ENCODE data around the gene HS3ST3B1.

The HS3ST3B1 gene

DNA sequence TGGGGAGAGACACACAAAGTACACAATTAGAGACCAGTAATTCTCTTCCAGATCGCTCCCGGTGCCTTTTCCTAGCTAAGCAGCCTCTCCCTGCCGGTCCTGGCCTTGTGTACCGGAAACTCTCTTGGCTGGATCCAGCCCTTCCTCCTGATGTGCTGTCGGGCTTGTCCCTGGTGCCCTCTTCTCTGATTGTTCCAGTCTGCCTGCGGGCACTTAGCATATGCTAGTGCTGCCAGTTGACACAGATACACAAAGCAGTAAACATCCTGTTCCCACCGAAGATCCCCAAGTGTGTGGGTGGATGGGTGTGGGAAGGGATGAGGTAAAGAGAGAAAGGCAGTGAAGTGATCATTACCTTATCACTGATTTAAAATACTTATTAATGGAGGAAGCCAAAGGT is 9.7 kb downstream of the HS3ST3B1 start:
- no peak overlapping the region for H2BK12ac ChIP-seq (ENCODE audit: low read length)
- H3K18ac ChIP-seq (ENCODE audit: low read length) = no peak overlapping the region
- no peak overlapping the region for H3K14ac ChIP-seq (ENCODE audit: low read length)
- H2BK120ac ChIP-seq (ENCODE audit: insufficient read depth, low read length, poor library complexity) = no peak overlapping the region
- DNase-seq = no peak
- H3K27ac ChIP-seq (ENCODE audit: low read depth, low read length) = no peak overlapping the region
- H3K4me3 ChIP-seq (ENCODE audit: low read depth, low read length) = no peak overlapping the region
- H3K79me1 ChIP-seq (ENCODE audit: low read length) = peaks cover 6% of the 10 kb centered on the region
- no peak overlapping the region for H4K12ac ChIP-seq (ENCODE audit: low read depth, low read length)
- H2AFZ ChIP-seq (ENCODE audit: insufficient read depth, low read length, poor library complexity) = no peak overlapping the region
- H3K4me2 ChIP-seq (ENCODE audit: low read length) = peak overlapping the region; percentile 86
- H4K91ac ChIP-seq (ENCODE audit: low read depth, low read length) = no peak overlapping the region
- peaks cover 5% of the 10 kb centered on the region for H3K79me2 ChIP-seq (ENCODE audit: control insufficient read depth, insufficient read depth, low read length, poor library complexity)
- H2AK5ac ChIP-seq (ENCODE audit: low read length) = no peak overlapping the region
- WGBS (ENCODE audit: extremely low coverage, insufficient coverage, insufficient read length) = no CpG with 5 or more reads among the region's 7 CpGs
- peaks cover 6 to 14% of the 10 kb centered on the region in 2 experiments for H3K4me1 ChIP-seq (ENCODE audit: control insufficient read depth in 1 of 2, insufficient read depth in 2 of 2, low read length in 2 of 2)
- peaks cover 0 to 3% of the 10 kb centered on the region in 2 experiments for H3K36me3 ChIP-seq (ENCODE audit: control insufficient read depth in 1 of 2, insufficient read depth in 2 of 2, low read length in 2 of 2)
- no peak overlapping the region for H3K4ac ChIP-seq (ENCODE audit: low read depth, low read length)
- no peaks in the 10 kb centered on the region for H3K9me3 ChIP-seq (ENCODE audit: insufficient read depth, low read depth, low read length)
- no peaks in the 10 kb centered on the region for H3K27me3 ChIP-seq (ENCODE audit: insufficient read depth, low read length)
- H3K23ac ChIP-seq (ENCODE audit: low read length) = no peak overlapping the region
- H2BK5ac ChIP-seq (ENCODE audit: low read depth, low read length, poor library complexity) = no peak overlapping the region
- H3K9ac ChIP-seq (ENCODE audit: low read length) = no peak overlapping the region
- H4K8ac ChIP-seq (ENCODE audit: low read depth, low read length) = no peak overlapping the region

- no CpG with 5 or more reads among the region's 10 CpGs for WGBS (ENCODE audit: extremely low coverage, insufficient coverage, insufficient read length)
- peaks cover 6% of the 10 kb centered on the region for H3K79me1 ChIP-seq (ENCODE audit: low read length)
- no peak overlapping the region for H4K12ac ChIP-seq (ENCODE audit: low read depth, low read length)
- H3K4ac ChIP-seq (ENCODE audit: low read depth, low read length) = no peak overlapping the region
- H3K9ac ChIP-seq (ENCODE audit: low read length) = no peak overlapping the region
- H2AFZ ChIP-seq (ENCODE audit: insufficient read depth, low read length, poor library complexity) = no peak overlapping the region
- H2BK5ac ChIP-seq (ENCODE audit: low read depth, low read length, poor library complexity) = no peak overlapping the region
- no peak for DNase-seq
- H3K4me1 ChIP-seq (ENCODE audit: control insufficient read depth in 1 of 2, insufficient read depth in 2 of 2, low read length in 2 of 2) = peaks cover 6 to 14% of the 10 kb centered on the region in 2 experiments
- H3K4me2 ChIP-seq (ENCODE audit: low read length) = no peak overlapping the region
- H3K18ac ChIP-seq (ENCODE audit: low read length) = no peak overlapping the region
- H3K9me3 ChIP-seq (ENCODE audit: insufficient read depth, low read depth, low read length) = no peaks in the 10 kb centered on the region
- H4K91ac ChIP-seq (ENCODE audit: low read depth, low read length) = no peak overlapping the region
- H2BK120ac ChIP-seq (ENCODE audit: insufficient read depth, low read length, poor library complexity) = no peak overlapping the region
- H3K27ac ChIP-seq (ENCODE audit: low read depth, low read length) = no peak overlapping the region
- H2BK12ac ChIP-seq (ENCODE audit: low read length) = no peak overlapping the region
- H3K79me2 ChIP-seq (ENCODE audit: control insufficient read depth, insufficient read depth, low read length, poor library complexity) = peaks cover 5% of the 10 kb centered on the region
- no peaks in the 10 kb centered on the region for H3K27me3 ChIP-seq (ENCODE audit: insufficient read depth, low read length)
- H3K36me3 ChIP-seq (ENCODE audit: control insufficient read depth in 1 of 2, insufficient read depth in 2 of 2, low read length in 2 of 2) = peaks cover 0 to 3% of the 10 kb centered on the region in 2 experiments
- H2AK5ac ChIP-seq (ENCODE audit: low read length) = no peak overlapping the region
- H3K4me3 ChIP-seq (ENCODE audit: low read depth, low read length) = no peak overlapping the region
- no peak overlapping the region for H3K23ac ChIP-seq (ENCODE audit: low read length)
- H3K14ac ChIP-seq (ENCODE audit: low read length) = no peak overlapping the region
- no peak overlapping the region for H4K8ac ChIP-seq (ENCODE audit: low read depth, low read length)
Measured at GRCh38 chr17:14311186-14311705, 10.4 kb downstream of the HS3ST3B1 start.

DNA sequence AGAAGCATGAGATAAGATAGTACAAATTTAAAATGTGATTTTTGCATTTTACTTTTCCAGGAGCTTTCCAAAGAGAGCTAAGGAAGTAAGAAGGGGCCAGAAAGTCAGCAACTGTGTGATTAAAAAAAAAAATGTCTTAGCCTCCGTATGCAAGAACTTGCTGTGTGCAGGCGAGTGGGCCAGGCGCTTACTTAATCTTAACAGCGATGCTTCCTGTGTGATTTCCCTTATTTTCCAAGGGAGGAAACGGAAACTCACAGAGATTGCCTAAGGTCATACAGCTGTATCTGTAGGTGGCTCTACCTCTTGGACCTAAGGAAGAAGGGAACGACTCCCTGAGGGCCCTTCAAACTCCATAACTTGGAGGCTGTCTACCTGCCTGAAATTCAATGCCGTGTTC is 11.1 kb downstream of the HS3ST3B1 start:
- H2AK5ac ChIP-seq (ENCODE audit: low read length) = no peak overlapping the region
- H3K9me3 ChIP-seq (ENCODE audit: insufficient read depth, low read depth, low read length) = no peaks in the 10 kb centered on the region

DNA sequence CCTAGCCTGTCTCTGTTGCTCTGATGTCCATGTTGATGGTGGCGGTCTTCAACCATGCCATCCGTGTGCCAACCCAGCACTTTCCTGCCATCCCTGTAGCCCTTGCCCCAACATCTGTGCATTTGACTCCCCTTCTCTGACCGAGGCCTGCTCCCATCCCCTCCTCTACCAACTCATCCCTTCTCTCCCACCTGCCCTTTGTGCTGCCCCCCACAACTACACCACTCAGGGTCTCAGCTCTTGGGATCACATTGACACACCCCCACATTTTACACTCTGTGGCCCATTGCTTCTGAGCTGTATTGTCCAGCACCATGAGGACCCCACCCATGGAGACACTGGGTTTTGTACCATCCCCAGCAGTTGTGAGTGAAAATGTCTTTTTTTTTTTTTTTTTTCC is 11.6 kb downstream of the HS3ST3B1 start:
- Histone ChIP-seq H3K4me3 (ENCODE audit: low read depth, low read length) (no peak overlapping the region), H2BK120ac (ENCODE audit: insufficient read depth, low read length, poor library complexity) (no peak overlapping the region), H3K79me1 (ENCODE audit: low read length) (peaks cover 6% of the 10 kb centered on the region), H2BK5ac (ENCODE audit: low read depth, low read length, poor library complexity) (no peak overlapping the region), H3K4ac (ENCODE audit: low read depth, low read length) (no peak overlapping the region), H4K12ac (ENCODE audit: low read depth, low read length) (no peak overlapping the region), H2AK5ac (ENCODE audit: low read length) (no peak overlapping the region), H3K14ac (ENCODE audit: low read length) (no peak overlapping the region), H3K9me3 (ENCODE audit: insufficient read depth, low read depth, low read length) (no peaks in the 10 kb centered on the region), H3K36me3 (ENCODE audit: control insufficient read depth in 1 of 2, insufficient read depth in 2 of 2, low read length in 2 of 2) (peaks cover 0 to 3% of the 10 kb centered on the region in 2 experiments), H3K18ac (ENCODE audit: low read length) (no peak overlapping the region), H2BK12ac (ENCODE audit: low read length) (no peak overlapping the region), H3K27ac (ENCODE audit: low read depth, low read length) (no peak overlapping the region), H4K91ac (ENCODE audit: low read depth, low read length) (no peak overlapping the region), H3K9ac (ENCODE audit: low read length) (no peak overlapping the region), H3K23ac (ENCODE audit: low read length) (no peak overlapping the region), H3K4me1 (ENCODE audit: control insufficient read depth in 1 of 2, insufficient read depth in 2 of 2, low read length in 2 of 2) (peaks cover 6 to 14% of the 10 kb centered on the region in 2 experiments), H2AFZ (ENCODE audit: insufficient read depth, low read length, poor library complexity) (no peak overlapping the region), H4K8ac (ENCODE audit: low read depth, low read length) (no peak overlapping the region), H3K27me3 (ENCODE audit: insufficient read depth, low read length) (no peaks in the 10 kb centered on the region), H3K4me2 (ENCODE audit: low read length) (no peak overlapping the region), H3K79me2 (ENCODE audit: control insufficient read depth, insufficient read depth, low read length, poor library complexity) (peaks cover 5% of the 10 kb centered on the region)
- no peak for DNase-seq
- no CpG with 5 or more reads among the region's 3 CpGs for WGBS (ENCODE audit: extremely low coverage, insufficient coverage, insufficient read length)

More for the DNA sequence above, 11.1 kb downstream of the HS3ST3B1 start:
- Histone ChIP-seq H4K91ac (ENCODE audit: low read depth, low read length) (no peak overlapping the region), H3K4ac (ENCODE audit: low read depth, low read length) (no peak overlapping the region), H3K9ac (ENCODE audit: low read length) (no peak overlapping the region), H4K12ac (ENCODE audit: low read depth, low read length) (no peak overlapping the region), H3K4me3 (ENCODE audit: low read depth, low read length) (no peak overlapping the region), H3K4me2 (ENCODE audit: low read length) (no peak overlapping the region), H3K14ac (ENCODE audit: low read length) (no peak overlapping the region), H4K8ac (ENCODE audit: low read depth, low read length) (no peak overlapping the region), H3K27ac (ENCODE audit: low read depth, low read length) (no peak overlapping the region), H2BK120ac (ENCODE audit: insufficient read depth, low read length, poor library complexity) (no peak overlapping the region), H3K18ac (ENCODE audit: low read length) (no peak overlapping the region), H2BK12ac (ENCODE audit: low read length) (no peak overlapping the region), H3K79me1 (ENCODE audit: low read length) (peaks cover 6% of the 10 kb centered on the region), H2BK5ac (ENCODE audit: low read depth, low read length, poor library complexity) (no peak overlapping the region), H3K23ac (ENCODE audit: low read length) (no peak overlapping the region), H3K79me2 (ENCODE audit: control insufficient read depth, insufficient read depth, low read length, poor library complexity) (peaks cover 5% of the 10 kb centered on the region), H3K27me3 (ENCODE audit: insufficient read depth, low read length) (no peaks in the 10 kb centered on the region), H2AFZ (ENCODE audit: insufficient read depth, low read length, poor library complexity) (no peak overlapping the region), H3K4me1 (ENCODE audit: control insufficient read depth in 1 of 2, insufficient read depth in 2 of 2, low read length in 2 of 2) (peaks cover 6 to 14% of the 10 kb centered on the region in 2 experiments), H3K36me3 (ENCODE audit: control insufficient read depth in 1 of 2, insufficient read depth in 2 of 2, low read length in 2 of 2) (peaks cover 0 to 3% of the 10 kb centered on the region in 2 experiments)
- no CpG with 5 or more reads among the region's 7 CpGs for WGBS (ENCODE audit: extremely low coverage, insufficient coverage, insufficient read length)
- no peak for DNase-seq
